ENCODE measurements around the gene CEP19.

The CEP19 gene

GRCh38 chr3:196740481-196741248 lies 28.6 kb upstream of the CEP19 start (continued):
- TF ChIP-seq ZNF335 (tag by site-specific recombination; conservative IDR thresholded peaks at IDR 0.05): peak; percentile 72
- peak; percentile 96 for TF ChIP-seq PRDM1 (tag by site-specific recombination; IDR thresholded peaks at IDR 0.05)

GRCh38 chr3:196739671-196740480 lies 27.8 kb upstream of the CEP19 start, which contains the start of gene PAK2:
Gene PAK2, plus strand, starts transcription at chr3:196739857. Its CDS starts 42,790 bp downstream, at chr3:196782647.
- Histone ChIP-seq H3K4me3 (ENCODE audit: low read depth, low read length) (peak within 1 kb of the TSS; percentile 74), H3K27ac (ENCODE audit: extremely low read depth, low read depth, low read length) (peak within 1 kb of the TSS; percentile 91), H3K9me3 (ENCODE audit: control insufficient read depth, insufficient read depth, low read depth, low read length) (no peaks in the 10 kb centered on the region), H3K36me3 (ENCODE audit: control insufficient read depth in 2 of 2, insufficient read depth in 1 of 2, low read length in 2 of 2) (peaks cover 0 to 8% of the 10 kb centered on the region in 2 experiments; a peak in 2 of 3 replicates), H3K4me1 (ENCODE audit: control insufficient read depth, insufficient read depth, low read length) (no peaks in the 10 kb centered on the region; the same call in 1 of the 2 replicates)
- ChIA-PET CTCF (interaction anchor here (0.6 to 0.9 kb wide), 2 partner anchors 41 to 131 kb away, joined by 4 to 6 read pairs; no protein-coding TSS in a partner anchor), POLR2A (interaction anchor here (0.5 to 2.3 kb wide), 12 partner anchors 14 to 1217 kb away, joined by 3 to 21 read pairs (median 4); partner anchors contain the start of genes CEP19, FBXO45, NCBP2 and PIGX)
- TF ChIP-seq RBAK (tag by site-specific recombination; IDR thresholded peaks at IDR 0.05) (no peak), BCL11A (tag by site-specific recombination; IDR thresholded peaks at IDR 0.05; ENCODE audit: low read depth) (no peak), ZBTB20 (tag by site-specific recombination; IDR thresholded peaks at IDR 0.05) (peak; percentile 49), KLF8 (tag by site-specific recombination; IDR thresholded peaks at IDR 0.05) (peak; percentile 93), ZFP69B (tag by site-specific recombination; IDR thresholded peaks at IDR 0.05) (peak; percentile 27; the same call in 1 of the 2 replicates), ZNF248 (tag by site-specific recombination; IDR thresholded peaks at IDR 0.05) (no peak), PRDM2 (tag by site-specific recombination; IDR thresholded peaks at IDR 0.05; ENCODE audit: borderline replicate concordance) (no peak), ZNF211 (tag by site-specific recombination; IDR thresholded peaks at IDR 0.05; ENCODE audit: low read depth) (no peak), ZNF324 (tag by site-specific recombination; IDR thresholded peaks at IDR 0.05) (no peak), REST (tag by site-specific recombination; IDR thresholded peaks at IDR 0.05) (no peak), KLF9 (tag by site-specific recombination; IDR thresholded peaks at IDR 0.05; ENCODE audit: low read depth) (peak; percentile 54; the same call in 1 of the 2 replicates), KLF17 (tag by site-specific recombination; IDR thresholded peaks at IDR 0.05) (peak; percentile 29; the same call in 1 of the 2 replicates), ZNF791 (tag by site-specific recombination; IDR thresholded peaks at IDR 0.05) (no peak), ZNF670 (tag by site-specific recombination; IDR thresholded peaks at IDR 0.05; ENCODE audit: low read depth) (no peak), ELK4 (IDR thresholded peaks at IDR 0.05; ENCODE audit: borderline replicate concordance, low read depth, low read length) (no peak), MZF1 (tag by site-specific recombination; IDR thresholded peaks at IDR 0.05; ENCODE audit: borderline replicate concordance) (0 out of 2 replicates have a peak, but pooled peaks have one; percentile 28), ZSCAN4 (tag by site-specific recombination; IDR thresholded peaks at IDR 0.05) (no peak), ZNF514 (tag by site-specific recombination; IDR thresholded peaks at IDR 0.05) (no peak), ZNF155 (tag by site-specific recombination; IDR thresholded peaks at IDR 0.05) (no peak)

Measured in HEK293 (cell line).